Liver (tissue), 9 donors: Measurements from ENCODE around the gene ZDHHC18. TPM values are rescaled to one million over a fixed set of nuclear protein-coding genes. Genes with fewer than 3 reads are reported as not detected.
A peak's percentile ranks its signal among the peaks of the same experiment; 100 is the strongest.

Source experiments
- DNase-seq: peaks from one replicate; pipeline ENCODE4 v3.0.0-alpha.2; 2017; ENCODE audit warnings: low spot score
- H3K27ac ChIP-seq, 2 donors: one replicate each; pipeline ENCODE4 v1.7.0; 2013; ENCODE audit warnings: inconsistent platforms in 2 of 2, low read length in 2 of 2, control low read depth in 1 of 2, low read depth in 1 of 2, mild to moderate bottlenecking in 1 of 2
- H3K27me3 ChIP-seq, 4 donors: one replicate each; pipeline versions ENCODE4 v1.6.1 to v1.7.0; 2013; ENCODE audit warnings: low read length in 3 of 4, inconsistent platforms in 1 of 4, mild to moderate bottlenecking in 1 of 4, moderate library complexity in 1 of 4; ENCODE audit not compliant: control insufficient read depth in 4 of 4, insufficient read depth in 4 of 4
- H3K36me3 ChIP-seq, 4 donors: one replicate each; pipeline versions ENCODE4 v1.6.1 to v1.7.0; 2013; ENCODE audit warnings: low read length in 3 of 4, mild to moderate bottlenecking in 3 of 4, low read depth in 1 of 4, moderate library complexity in 1 of 4; ENCODE audit not compliant: control insufficient read depth in 4 of 4, insufficient read depth in 3 of 4
- H3K4me1 ChIP-seq, 4 donors: one replicate each; pipeline versions ENCODE4 v1.6.1 to v1.7.0; 2013; ENCODE audit warnings: low read length in 3 of 4, mild to moderate bottlenecking in 3 of 4, moderate library complexity in 1 of 4; ENCODE audit not compliant: control insufficient read depth in 4 of 4, insufficient read depth in 4 of 4
- H3K4me3 ChIP-seq, 3 donors: one replicate each; pipeline versions ENCODE4 v1.6.1 to v1.7.0; 2013; ENCODE audit warnings: low read length in 3 of 3, control low read depth in 1 of 3, low read depth in 1 of 3, mild to moderate bottlenecking in 1 of 3
- H3K9ac ChIP-seq, 2 donors: one replicate each; pipeline ENCODE4 v1.7.0; 2013; ENCODE audit warnings: low read length in 2 of 2, mild to moderate bottlenecking in 2 of 2, moderate library complexity in 2 of 2, control low read depth in 1 of 2, low read depth in 1 of 2
- H3K9me3 ChIP-seq, 4 donors: one replicate each; pipeline versions ENCODE4 v1.6.1 to v1.7.0; 2013; ENCODE audit warnings: low read length in 3 of 4; ENCODE audit not compliant: control insufficient read depth in 4 of 4
- EGR1 ChIP-seq, 2 donors: IDR thresholded peaks; 2 replicates each; pipeline ENCODE4 v1.6.1; 2016 to 2018; ENCODE audit warnings: antibody characterized with exemption in 2 of 2, low read depth in 2 of 2
- FOXA2 ChIP-seq: IDR thresholded peaks from 2 replicates; pipeline ENCODE4 v1.6.1; 2016; ENCODE audit warnings: antibody characterized with exemption
- GABPA ChIP-seq, 2 donors: IDR thresholded peaks in 1 of 2; conservative IDR thresholded peaks in 1 of 2; 2 replicates each; pipeline ENCODE4 v1.6.1; 2016; ENCODE audit warnings: antibody characterized with exemption in 2 of 2, mild to moderate bottlenecking in 1 of 2, moderate library complexity in 1 of 2
- HNF4G ChIP-seq: IDR thresholded peaks from 2 replicates; pipeline ENCODE4 v1.6.1; 2016; ENCODE audit warnings: antibody characterized with exemption
- JUND ChIP-seq, 2 donors: IDR thresholded peaks; 2 replicates each; pipeline ENCODE4 v1.6.1; 2016; ENCODE audit warnings: antibody characterized with exemption in 2 of 2
- RAD21 ChIP-seq, 2 donors: IDR thresholded peaks; 2 replicates each; pipeline ENCODE4 v1.6.1; 2016; ENCODE audit warnings: antibody characterized with exemption in 2 of 2, mild to moderate bottlenecking in 2 of 2
- REST ChIP-seq: IDR thresholded peaks from 2 replicates; pipeline ENCODE4 v1.6.1; 2016; ENCODE audit warnings: antibody characterized with exemption, mild to moderate bottlenecking
- RXRA ChIP-seq, 2 donors: IDR thresholded peaks; 2 replicates each; pipeline ENCODE4 v1.6.1; 2017 to 2018; ENCODE audit warnings: antibody characterized with exemption in 2 of 2, mild to moderate bottlenecking in 1 of 2
- TAF1 ChIP-seq: conservative IDR thresholded peaks from 2 replicates; pipeline ENCODE4 v1.6.1; 2016; ENCODE audit warnings: antibody characterized with exemption, mild to moderate bottlenecking
- YY1 ChIP-seq: IDR thresholded peaks from 2 replicates; pipeline ENCODE4 v1.6.1; 2016; ENCODE audit warnings: antibody characterized with exemption, mild to moderate bottlenecking
- WGBS: extraction: QIAGEN DNeasy Blood & Tissue Kit; methylation state at CpG from one replicate; pipeline ENCODE4 v1.1.7; 2013; 5-methylcytosine and 5-hydroxymethylcytosine counted together
- polyA plus RNA-seq, 2 donors: library from polyadenylated mRNA; stranded (reverse) in 1 of 2; unstranded in 1 of 2; fragments of 200-250 nt in 1 of 2; fragments of >200 nt in 1 of 2; fragmentation: Nextera tagmentation in 1 of 2; extraction: Ambion mirVana in 1 of 2; gene quantifications; one replicate each; pipeline versions ENCODE4 v1.2.1 to v1.2.3, GENCODE V29; 2013 to 2015
- total RNA-seq, 2 donors: library from RNA; depleted of rRNA; stranded (reverse); fragments of >200 nt; gene quantifications; one replicate each; pipeline ENCODE4 v1.2.3, GENCODE V29; 2014
- TF ChIP-seq, protein P1 (sequence below): IDR thresholded peaks from 2 replicates; pipeline ENCODE4 v1.6.1; 2016; ENCODE audit warnings: antibody characterized with exemption
- donor health status: healthy.
- donor health status: healthy.
- donor health status: healthy.
- donor health status: healthy.
- donor health status: healthy.

ZDHHC18 gene
- total and polyA plus RNA-seq, 4 donors: 2.6 to 9.2 (median 7.9) TPM

DNA sequence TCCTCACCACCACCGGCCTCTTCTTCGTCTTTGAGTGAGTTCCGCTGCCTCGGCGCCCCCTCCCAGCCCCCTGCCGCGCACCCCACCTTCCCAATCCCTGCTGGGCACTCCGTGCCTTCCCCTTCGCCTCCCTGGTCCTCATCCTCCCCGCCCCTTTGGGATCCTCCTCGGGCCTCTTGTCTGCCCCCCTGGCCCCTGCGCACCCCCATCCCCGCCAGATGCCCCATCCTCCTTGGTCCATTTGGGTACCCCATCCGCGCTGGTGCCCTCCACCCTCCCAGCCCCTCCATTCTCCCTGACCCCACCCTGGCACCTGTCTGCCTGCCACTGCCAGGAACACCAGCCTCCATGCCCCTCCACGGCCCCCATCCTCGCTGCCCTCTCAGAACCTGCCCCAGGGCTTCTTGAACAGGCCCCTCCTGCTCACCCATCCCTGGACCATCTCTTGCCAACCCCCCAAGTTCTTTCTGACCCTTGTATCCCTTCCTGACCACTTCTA lies 667 bp downstream of the ZDHHC18 start (continued):
- TF ChIP-seq REST (no peak), TAF1 (no peak), YY1 (no peak), HNF4G (no peak), RAD21 (IDR thresholded peaks at IDR 0.05) (no peak), GABPA (IDR thresholded peaks at IDR 0.05 in 1 of 2, conservative IDR thresholded peaks at IDR 0.05 in 1 of 2) (no peak)

DNA sequence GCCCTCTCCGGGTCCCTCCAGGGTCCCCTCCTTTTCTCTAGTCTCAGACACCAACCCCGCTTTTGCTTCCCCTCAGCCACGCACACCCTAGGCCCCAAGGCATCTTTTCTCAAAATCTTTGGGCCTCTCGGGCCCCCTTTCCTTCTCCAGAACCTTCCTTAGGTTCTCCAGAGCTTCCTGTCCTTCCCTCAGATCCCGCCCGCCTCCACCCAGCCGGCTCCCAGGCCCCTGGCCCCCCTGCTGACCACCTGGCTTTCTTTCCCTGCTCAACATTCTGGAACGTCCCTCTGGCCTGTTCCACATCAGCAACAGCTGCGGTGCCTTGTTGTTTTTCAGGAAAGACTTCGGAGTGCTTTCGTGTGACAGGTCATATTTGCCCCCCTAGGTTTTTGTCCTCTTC lies 1.2 kb downstream of the ZDHHC18 start:
- Histone ChIP-seq H3K4me1 (peaks cover 15 to 60% (median 48%) of the 10 kb centered on the region in 4 donors), H3K27me3 (no peaks in the 10 kb centered on the region), H3K9me3 (no peaks in the 10 kb centered on the region), H3K9ac (peak overlapping the region; percentile 46 to 69), H3K4me3 (peak overlapping the region in 2 of 3 donors; percentile 67 to 87), H3K27ac (peak overlapping the region; percentile 48 to 64), H3K36me3 (peaks cover 0 to 3% (median 0%) of the 10 kb centered on the region in 4 donors)
- WGBS: 64% methylated on average over 11 of the region's 11 CpGs
- DNase-seq: no peak
- no peak for TF ChIP-seq TAF1

DNA sequence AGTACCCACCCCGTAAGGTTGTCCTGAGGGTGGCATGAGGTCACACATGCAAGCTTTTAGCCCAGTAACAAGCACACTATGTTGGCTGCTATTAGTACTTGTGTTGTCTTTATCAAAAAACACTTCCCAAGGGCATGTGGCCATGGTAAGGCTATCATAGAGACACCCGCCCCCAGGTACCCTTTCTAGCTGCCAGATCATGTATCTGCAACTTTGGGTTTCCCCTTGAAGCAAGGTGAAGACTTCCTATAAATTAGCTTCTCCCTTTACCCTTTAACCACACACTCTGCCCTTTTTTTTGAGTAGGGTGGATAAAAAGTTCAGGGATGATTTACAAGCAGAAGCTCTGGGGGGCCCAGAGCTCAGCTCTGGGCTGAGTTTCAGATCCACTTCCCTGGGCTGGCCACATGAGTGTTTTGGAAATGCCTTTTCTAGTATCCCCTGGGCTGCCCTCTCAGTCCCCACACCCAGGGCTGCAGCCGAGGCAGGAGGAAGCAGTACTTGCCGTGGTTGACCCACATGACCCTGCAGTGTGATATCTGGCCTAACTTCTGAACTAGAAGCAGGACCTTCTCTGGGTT lies 2.0 kb downstream of the ZDHHC18 start:
- H3K27ac ChIP-seq: peak overlapping the region; percentile 33 to 51
- TF ChIP-seq JUND (IDR thresholded peaks at IDR 0.05) (no peak), EGR1 (IDR thresholded peaks at IDR 0.05; ENCODE audit: low read depth in 2 of 2) (no peak), RXRA (IDR thresholded peaks at IDR 0.05) (no peak), FOXA2 (no peak), REST (no peak), YY1 (no peak)
- TF ChIP-seq, protein P1, sequence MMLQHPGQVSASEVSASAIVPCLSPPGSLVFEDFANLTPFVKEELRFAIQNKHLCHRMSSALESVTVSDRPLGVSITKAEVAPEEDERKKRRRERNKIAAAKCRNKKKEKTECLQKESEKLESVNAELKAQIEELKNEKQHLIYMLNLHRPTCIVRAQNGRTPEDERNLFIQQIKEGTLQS: no peak
- H3K36me3 ChIP-seq: peaks cover 0 to 3% (median 2%) of the 10 kb centered on the region in 4 donors
- peaks cover 15 to 63% (median 50%) of the 10 kb centered on the region in 4 donors for H3K4me1 ChIP-seq
- no peak overlapping the region for H3K4me3 ChIP-seq
- WGBS: 47% methylated on average over 4 of the region's 4 CpGs
- H3K9me3 ChIP-seq: no peaks in the 10 kb centered on the region
- DNase-seq: no peak
- no peaks in the 10 kb centered on the region for H3K27me3 ChIP-seq
- peak overlapping the region in 1 of 2 donors; percentile 42 for H3K9ac ChIP-seq
